ENCODE measurements around the gene TAX1BP1. TPM values are rescaled to one million over a fixed set of nuclear protein-coding genes. Genes with fewer than 3 reads are reported as not detected.

Gene TAX1BP1
- total RNA-seq, 1 donor from 2014 or later, result 184 TPM

DNA sequence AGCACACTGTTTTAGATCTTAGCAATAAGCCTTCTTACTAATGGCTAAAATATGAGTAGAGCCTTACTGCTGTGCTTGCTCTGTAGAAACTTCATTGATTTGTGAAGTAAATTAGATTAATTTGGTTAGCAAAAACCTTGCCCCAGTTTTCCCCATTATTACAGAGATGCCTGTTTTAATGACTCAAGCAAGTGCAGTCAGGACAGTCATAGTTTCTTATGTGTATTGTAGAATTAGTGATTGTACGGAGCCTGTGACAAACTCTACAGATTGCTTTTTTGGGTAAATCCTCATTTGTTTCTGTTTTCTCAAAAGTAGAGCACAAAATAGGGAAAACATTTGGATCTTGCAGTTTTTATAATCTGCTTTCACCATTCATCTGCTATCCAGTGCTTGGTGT, 7.0 kb downstream of the TAX1BP1 start:
- intact Hi-C loops (cut with micrococcal nuclease), result no loop called here
- Histone ChIP-seq H3K9me3 (replicated peaks) (no peaks in the 10 kb centered on the region), H3K4me3 (no peak overlapping the region), H3K27ac (replicated peaks) (no peak overlapping the region), H3K36me3 (peaks cover 34% of the 10 kb centered on the region), H3K4me1 (peaks cover 61% of the 10 kb centered on the region), H3K27me3 (ENCODE audit: low read depth) (no peaks in the 10 kb centered on the region)
- TF ChIP-seq, protein P1, sequence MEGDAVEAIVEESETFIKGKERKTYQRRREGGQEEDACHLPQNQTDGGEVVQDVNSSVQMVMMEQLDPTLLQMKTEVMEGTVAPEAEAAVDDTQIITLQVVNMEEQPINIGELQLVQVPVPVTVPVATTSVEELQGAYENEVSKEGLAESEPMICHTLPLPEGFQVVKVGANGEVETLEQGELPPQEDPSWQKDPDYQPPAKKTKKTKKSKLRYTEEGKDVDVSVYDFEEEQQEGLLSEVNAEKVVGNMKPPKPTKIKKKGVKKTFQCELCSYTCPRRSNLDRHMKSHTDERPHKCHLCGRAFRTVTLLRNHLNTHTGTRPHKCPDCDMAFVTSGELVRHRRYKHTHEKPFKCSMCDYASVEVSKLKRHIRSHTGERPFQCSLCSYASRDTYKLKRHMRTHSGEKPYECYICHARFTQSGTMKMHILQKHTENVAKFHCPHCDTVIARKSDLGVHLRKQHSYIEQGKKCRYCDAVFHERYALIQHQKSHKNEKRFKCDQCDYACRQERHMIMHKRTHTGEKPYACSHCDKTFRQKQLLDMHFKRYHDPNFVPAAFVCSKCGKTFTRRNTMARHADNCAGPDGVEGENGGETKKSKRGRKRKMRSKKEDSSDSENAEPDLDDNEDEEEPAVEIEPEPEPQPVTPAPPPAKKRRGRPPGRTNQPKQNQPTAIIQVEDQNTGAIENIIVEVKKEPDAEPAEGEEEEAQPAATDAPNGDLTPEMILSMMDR (IDR thresholded peaks at IDR 0.05; ENCODE audit: borderline replicate concordance), result no peak
- DNase-seq, result no peak

DNA sequence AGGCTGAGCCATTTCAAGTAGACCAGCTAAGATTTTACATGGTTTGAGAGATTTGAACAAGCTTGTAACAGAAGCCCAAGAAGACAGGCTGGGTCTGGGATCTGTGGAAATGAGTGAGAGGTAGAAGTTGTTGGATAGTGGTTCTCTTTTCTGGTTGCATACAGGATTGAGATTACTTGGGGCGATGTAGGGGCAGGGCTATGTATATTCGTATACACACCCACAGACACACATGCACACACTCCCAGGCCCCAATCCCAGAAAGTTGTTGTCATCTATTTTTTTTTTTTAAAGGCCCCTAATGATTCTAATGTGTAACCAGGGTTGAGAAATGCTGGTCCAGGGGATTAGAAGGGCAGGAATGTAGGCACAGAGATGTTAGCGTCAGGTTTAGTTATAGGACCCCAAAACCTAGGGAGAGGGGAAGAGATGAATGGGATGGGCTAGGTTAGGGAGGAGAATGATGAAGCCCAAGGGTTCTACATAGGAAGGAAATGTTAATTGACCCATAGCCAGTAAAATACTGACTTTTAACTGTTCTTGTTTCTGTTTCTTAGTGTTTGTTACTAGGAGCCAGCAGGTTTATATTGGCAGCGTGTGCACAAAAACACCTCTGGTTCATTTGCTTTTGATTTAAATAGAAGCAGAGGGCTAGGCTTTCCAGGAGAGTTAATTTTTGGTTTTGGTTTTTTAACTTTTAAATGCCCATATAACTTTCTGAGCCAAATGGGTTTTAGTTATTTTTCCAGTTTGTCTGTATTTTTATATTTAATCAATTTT, 7.8 kb downstream of the TAX1BP1 start:
- DNase-seq, result no peak
- Histone ChIP-seq H3K4me1 (peaks cover 61% of the 10 kb centered on the region), H3K4me3 (no peak overlapping the region), H3K27ac (replicated peaks) (no peak overlapping the region), H3K27me3 (ENCODE audit: low read depth) (no peaks in the 10 kb centered on the region), H3K36me3 (peaks cover 42% of the 10 kb centered on the region), H3K9me3 (replicated peaks) (no peaks in the 10 kb centered on the region)
- TF ChIP-seq, protein P1 (IDR thresholded peaks at IDR 0.05; ENCODE audit: borderline replicate concordance), result no peak
- intact Hi-C loops (cut with micrococcal nuclease), result no loop called here

DNA sequence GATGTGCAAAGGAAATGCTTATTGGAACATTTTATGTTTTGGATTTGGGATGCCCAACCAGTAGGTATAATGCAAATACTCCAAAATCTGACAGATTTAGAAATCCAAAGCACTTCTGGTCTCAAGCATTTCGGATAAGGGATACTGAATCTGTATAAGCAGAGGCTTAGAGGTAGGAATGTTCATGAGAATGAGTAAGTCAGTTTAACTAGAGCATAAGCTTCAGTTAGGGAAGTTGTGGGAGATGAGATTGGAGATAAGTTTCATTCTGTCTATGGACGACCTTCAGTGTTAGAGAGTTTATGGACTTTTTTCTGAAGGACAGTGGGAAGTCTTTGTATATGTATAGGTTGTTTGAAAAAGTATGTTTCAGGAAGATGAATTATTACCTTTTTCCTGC, 10.4 kb downstream of the TAX1BP1 start:
- DNase-seq, result no peak
- TF ChIP-seq, protein P1 (IDR thresholded peaks at IDR 0.05; ENCODE audit: borderline replicate concordance), result no peak
- intact Hi-C loops (cut with micrococcal nuclease), result no loop called here
- Histone ChIP-seq H3K27me3 (ENCODE audit: low read depth) (no peaks in the 10 kb centered on the region), H3K36me3 (peaks cover 45% of the 10 kb centered on the region), H3K4me1 (peaks cover 56% of the 10 kb centered on the region), H3K4me3 (no peak overlapping the region), H3K27ac (replicated peaks) (no peak overlapping the region), H3K9me3 (replicated peaks) (no peaks in the 10 kb centered on the region)

DNA sequence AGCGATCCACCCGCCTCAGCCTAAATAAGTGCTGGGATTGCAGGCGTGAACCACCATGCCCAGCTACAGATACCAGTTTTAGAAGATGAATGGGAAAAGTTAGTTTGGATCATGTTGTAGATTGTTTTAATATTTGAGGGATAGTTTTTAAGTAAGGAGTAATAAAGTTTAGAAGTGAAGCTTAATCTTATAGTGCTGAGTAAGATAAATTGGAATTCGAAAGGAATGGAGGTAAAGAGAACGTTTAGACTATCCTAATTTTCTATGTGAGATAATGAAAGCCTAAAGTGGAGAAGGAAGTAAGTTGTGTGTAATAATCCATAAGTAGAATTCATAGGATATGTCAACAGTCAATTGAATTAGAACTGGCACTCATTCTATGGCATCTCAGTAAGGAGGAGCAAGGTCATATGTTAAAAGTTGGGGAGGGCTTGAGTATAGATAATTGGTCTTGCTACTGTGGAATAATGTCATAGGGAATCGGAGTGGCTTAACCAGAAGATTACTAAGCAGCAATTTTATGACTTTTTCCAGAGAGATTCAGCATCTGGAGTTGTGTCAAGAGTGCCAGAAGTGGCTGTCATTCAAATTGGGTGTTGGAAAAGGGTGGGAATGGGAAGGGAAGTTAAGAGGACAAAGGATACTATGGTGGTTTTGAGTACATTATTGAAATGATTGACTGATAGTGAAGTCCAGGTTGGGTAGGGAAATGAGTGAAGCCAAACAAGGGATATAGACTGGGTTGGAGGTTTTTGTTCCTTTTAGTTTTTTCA, 12.1 kb downstream of the TAX1BP1 start:
- H3K9me3 ChIP-seq (replicated peaks), result no peaks in the 10 kb centered on the region
- TF ChIP-seq, protein P1 (IDR thresholded peaks at IDR 0.05; ENCODE audit: borderline replicate concordance), result no peak
- no peak overlapping the region for H3K27ac ChIP-seq (replicated peaks)
- intact Hi-C loops (cut with micrococcal nuclease), result no loop called here
- no peaks in the 10 kb centered on the region for H3K27me3 ChIP-seq (ENCODE audit: low read depth)
- peaks cover 51% of the 10 kb centered on the region for H3K36me3 ChIP-seq
- no peak for DNase-seq
- peaks cover 54% of the 10 kb centered on the region for H3K4me1 ChIP-seq
- no peak overlapping the region for H3K4me3 ChIP-seq

DNA sequence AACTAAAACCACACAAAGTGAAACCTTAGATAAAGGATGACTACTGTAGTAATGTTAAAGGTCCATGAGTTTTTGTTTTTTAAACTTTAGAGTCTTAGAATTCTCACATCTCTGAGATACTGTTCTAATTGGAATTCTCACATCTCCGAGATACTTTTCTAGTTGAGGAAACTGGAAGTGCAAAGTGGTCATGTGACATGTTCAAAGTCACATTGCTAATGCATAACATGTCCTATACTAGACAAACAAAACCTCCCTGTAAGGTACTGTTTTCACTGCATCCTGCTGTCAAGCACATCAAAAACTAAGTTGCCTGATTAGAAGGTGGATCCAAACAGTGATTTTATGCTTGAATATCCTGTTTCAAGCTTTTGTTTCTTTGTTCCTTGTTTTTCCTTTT, 13.9 kb downstream of the TAX1BP1 start:
- Histone ChIP-seq H3K36me3 (peaks cover 57% of the 10 kb centered on the region), H3K27me3 (ENCODE audit: low read depth) (no peaks in the 10 kb centered on the region), H3K27ac (replicated peaks) (no peak overlapping the region), H3K4me3 (no peak overlapping the region), H3K4me1 (peaks cover 36% of the 10 kb centered on the region), H3K9me3 (replicated peaks) (no peaks in the 10 kb centered on the region)
- DNase-seq, result no peak
- intact Hi-C loops (cut with micrococcal nuclease), result no loop called here
- TF ChIP-seq, protein P1 (IDR thresholded peaks at IDR 0.05; ENCODE audit: borderline replicate concordance), result no peak
